ENCODE measurements around the gene CCDC167.

The CCDC167 gene

GRCh38 chr6:37530297-37530696 is 30.6 kb upstream of the CCDC167 start:
- no peak for DNase-seq (ENCODE audit: low read depth)

- DNase-seq (ENCODE audit: low read depth) = no peak
These were observed 28.8 kb upstream of the CCDC167 start for GRCh38 chr6:37528541-37528940.

GRCh38 chr6:37525460-37526357 is 26.0 kb upstream of the CCDC167 start:
- DNase-seq (ENCODE audit: low read depth) = no peak

GRCh38 chr6:37524970-37525318 is 25.3 kb upstream of the CCDC167 start:
- no peak for DNase-seq (ENCODE audit: low read depth)

- no peak for DNase-seq (ENCODE audit: low read depth)
These were observed 24.6 kb upstream of the CCDC167 start for GRCh38 chr6:37524025-37524969.

- no peak for DNase-seq (ENCODE audit: low read depth)
These were observed 23.7 kb upstream of the CCDC167 start for GRCh38 chr6:37523412-37523811.

GRCh38 chr6:37522836-37523235 is 23.1 kb upstream of the CCDC167 start:
- DNase-seq (ENCODE audit: low read depth) = no peak

GRCh38 chr6:37521674-37522073 is 22.0 kb upstream of the CCDC167 start:
- no peak for DNase-seq (ENCODE audit: low read depth)

GRCh38 chr6:37520926-37521325 is 21.2 kb upstream of the CCDC167 start:
- no peak for DNase-seq (ENCODE audit: low read depth)

GRCh38 chr6:37519461-37519860 is 19.8 kb upstream of the CCDC167 start:
- no peak for DNase-seq (ENCODE audit: low read depth)

- no peak for DNase-seq (ENCODE audit: low read depth)
These were observed 18.4 kb upstream of the CCDC167 start for GRCh38 chr6:37518116-37518515.

GRCh38 chr6:37517411-37517812 is 17.7 kb upstream of the CCDC167 start:
- DNase-seq (ENCODE audit: low read depth) = no peak

- DNase-seq (ENCODE audit: low read depth) = no peak
These were observed 17.3 kb upstream of the CCDC167 start for GRCh38 chr6:37516920-37517405.

- DNase-seq (ENCODE audit: low read depth) = no peak
These were observed 16.6 kb upstream of the CCDC167 start for GRCh38 chr6:37516076-37516919.

- DNase-seq (ENCODE audit: low read depth) = no peak
These were observed 16.0 kb upstream of the CCDC167 start for GRCh38 chr6:37515712-37516075.

- DNase-seq (ENCODE audit: low read depth) = no peak
These were observed 15.1 kb upstream of the CCDC167 start for GRCh38 chr6:37514837-37515236.

GRCh38 chr6:37514321-37514771 is 14.7 kb upstream of the CCDC167 start:
- no peak for DNase-seq (ENCODE audit: low read depth)

- no peak for DNase-seq (ENCODE audit: low read depth)
These were observed 13.9 kb upstream of the CCDC167 start for GRCh38 chr6:37513576-37513975.

GRCh38 chr6:37513155-37513554 is 13.5 kb upstream of the CCDC167 start:
- no peak for DNase-seq (ENCODE audit: low read depth)

- no peak for DNase-seq (ENCODE audit: low read depth)
These were observed 12.8 kb upstream of the CCDC167 start for GRCh38 chr6:37512400-37513011.

- no peak for DNase-seq (ENCODE audit: low read depth)
These were observed 12.3 kb upstream of the CCDC167 start for GRCh38 chr6:37511910-37512399.
